Measurements from ENCODE around the gene KCNJ10. TPM values are rescaled to one million over a fixed set of nuclear protein-coding genes. Genes with fewer than 3 reads are reported as not detected.

Gene KCNJ10
- total RNA-seq = not detected in 2 replicates

GRCh38 chr1:160069460-160070231 lies at the start of gene KCNJ10:
TSS of gene KCNJ10 (minus strand) at chr1:160070160. CDS start at chr1:160042532, 27,628 bp downstream.

DNA sequence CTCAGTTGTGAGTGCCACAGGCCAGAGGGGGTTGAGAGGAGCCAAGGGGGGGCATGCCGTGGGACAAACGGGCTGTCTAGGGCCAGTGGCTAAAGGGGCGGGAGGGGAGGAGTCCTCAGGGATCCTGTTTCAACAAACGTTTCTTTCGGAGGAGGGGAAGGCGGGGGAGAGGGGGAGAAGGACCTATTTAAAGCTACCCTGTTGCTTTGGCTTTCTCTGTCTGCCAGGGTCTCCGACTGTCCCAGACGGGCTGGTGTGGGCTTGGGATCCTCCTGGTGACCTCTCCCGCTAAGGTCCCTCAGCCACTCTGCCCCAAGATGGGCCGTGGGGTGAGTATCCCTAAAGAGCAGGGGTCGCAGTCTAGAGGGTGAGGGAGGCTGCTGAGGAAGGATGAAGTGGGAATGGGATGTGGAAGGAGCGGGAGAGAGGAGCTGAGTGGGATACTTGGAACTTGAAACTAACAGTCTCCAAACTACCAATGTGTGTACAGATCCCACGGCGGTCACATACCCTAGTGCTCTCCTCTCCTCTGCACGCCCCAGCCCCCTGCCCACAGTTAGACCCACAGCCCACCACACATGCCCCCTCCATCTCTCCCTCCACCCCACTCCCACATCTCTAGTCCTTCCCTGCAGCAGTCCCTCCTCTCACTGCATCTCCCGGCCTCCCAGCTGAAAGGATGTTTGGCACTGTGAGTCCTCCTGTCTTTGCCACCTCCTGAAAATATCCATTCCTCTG lies 45.8 kb upstream of the KCNJ10 start, which contains the start of gene ATP1A2:
TSS of gene ATP1A2 (plus strand) at position 215 of the 738 bp plus-strand sequence. CDS start at position 318, 103 bp downstream.

DNA sequence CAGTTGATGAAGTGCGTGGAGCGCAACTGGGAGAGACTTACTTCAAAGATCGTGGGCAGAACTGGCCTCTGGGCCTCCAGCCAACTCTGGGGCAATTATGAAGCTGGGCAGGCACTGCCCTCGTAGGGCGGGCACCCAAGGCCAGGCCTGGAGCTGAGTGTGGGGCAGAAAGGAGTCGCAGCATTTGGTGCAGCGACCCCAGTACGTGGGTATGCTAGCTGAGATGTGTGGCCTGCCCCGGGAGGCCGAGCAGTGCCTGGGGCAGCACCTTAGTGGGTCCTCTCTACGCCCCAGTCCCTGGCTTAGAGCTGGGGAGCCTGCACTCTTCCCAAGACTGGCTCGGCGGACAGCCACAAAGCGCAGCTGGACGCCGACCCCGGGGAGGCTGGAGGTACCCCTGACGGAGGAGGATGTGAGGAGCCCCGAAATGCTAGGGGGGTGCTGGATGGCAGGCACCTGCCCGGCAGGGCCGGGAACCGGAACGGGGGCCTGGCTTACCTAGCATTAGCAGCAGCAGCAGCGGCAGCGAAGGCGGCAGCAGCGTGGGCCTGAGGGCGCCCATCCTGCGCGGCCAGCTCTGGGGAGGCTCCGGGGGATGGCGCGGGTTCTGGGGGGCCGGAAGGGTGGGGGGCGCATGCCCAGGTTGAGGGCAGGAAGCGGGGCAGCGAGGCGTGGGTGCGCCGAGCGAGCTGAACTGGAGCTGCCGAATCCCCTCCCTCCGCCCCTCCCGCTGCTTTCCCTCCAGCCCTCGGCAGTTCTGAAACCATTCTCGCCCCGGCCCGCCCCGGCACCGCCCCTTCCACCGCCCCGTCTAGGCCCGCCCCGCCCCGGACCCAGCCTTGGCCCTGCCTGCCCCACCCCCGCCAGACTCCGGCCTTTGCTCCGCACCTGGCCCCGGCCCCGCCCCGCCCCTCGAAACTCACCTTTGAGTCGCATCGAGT lies 28.2 kb upstream of the KCNJ10 start, which contains the start of gene IGSF8:
TSS of gene IGSF8 (minus strand) at position 709 of the 941 bp plus-strand sequence. CDS start at position 562, 147 bp downstream.

GRCh38 chr1:160081261-160081936 lies 11.4 kb upstream of the KCNJ10 start, which contains the start of gene KCNJ9:
TSS of gene KCNJ9 (plus strand) at chr1:160081538. CDS start at chr1:160084031, 2,493 bp downstream.

DNA sequence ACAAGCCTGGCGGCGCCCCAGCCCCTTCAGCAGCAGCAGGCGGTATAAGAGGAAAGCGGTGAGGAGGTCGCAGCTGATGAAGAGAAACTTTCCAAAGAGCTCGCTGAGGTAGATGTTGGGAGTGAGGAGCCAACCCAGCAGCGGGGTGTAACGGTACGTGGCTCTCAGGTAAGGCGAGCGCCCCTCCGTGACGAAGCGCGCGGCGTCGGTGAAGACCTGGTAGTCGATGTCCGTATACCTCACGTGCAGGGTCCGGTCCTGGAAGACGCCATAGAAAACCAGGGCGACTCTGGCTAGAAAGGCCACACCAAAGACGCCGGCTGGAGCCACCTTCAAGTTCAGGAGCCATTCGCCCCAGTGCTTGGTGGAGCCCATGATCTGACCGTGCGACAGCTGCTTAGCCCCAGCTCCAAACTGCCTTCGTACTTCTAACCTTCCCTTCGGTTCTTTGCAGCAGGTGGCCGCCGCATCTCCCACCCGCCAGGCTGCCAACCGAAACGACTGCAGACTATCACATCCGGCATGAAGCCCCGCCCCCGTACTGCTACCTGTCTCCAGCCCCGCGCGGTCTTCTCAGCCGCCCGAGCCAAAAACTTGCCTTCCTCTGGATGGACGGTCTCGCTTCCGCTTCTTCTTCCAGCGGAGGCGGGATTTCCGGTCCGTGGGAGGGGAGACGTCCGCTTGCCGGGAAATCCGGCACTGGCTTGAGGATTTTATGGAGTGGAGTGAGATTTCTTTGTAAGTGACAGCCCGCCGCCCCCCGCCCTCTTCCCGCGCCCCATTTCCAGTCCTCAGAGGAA lies 38.4 kb downstream of the KCNJ10 start, which contains the start of gene PIGM:
TSS of gene PIGM (minus strand) at position 626 of the 800 bp plus-strand sequence. CDS start at position 375, 251 bp downstream.

DNA sequence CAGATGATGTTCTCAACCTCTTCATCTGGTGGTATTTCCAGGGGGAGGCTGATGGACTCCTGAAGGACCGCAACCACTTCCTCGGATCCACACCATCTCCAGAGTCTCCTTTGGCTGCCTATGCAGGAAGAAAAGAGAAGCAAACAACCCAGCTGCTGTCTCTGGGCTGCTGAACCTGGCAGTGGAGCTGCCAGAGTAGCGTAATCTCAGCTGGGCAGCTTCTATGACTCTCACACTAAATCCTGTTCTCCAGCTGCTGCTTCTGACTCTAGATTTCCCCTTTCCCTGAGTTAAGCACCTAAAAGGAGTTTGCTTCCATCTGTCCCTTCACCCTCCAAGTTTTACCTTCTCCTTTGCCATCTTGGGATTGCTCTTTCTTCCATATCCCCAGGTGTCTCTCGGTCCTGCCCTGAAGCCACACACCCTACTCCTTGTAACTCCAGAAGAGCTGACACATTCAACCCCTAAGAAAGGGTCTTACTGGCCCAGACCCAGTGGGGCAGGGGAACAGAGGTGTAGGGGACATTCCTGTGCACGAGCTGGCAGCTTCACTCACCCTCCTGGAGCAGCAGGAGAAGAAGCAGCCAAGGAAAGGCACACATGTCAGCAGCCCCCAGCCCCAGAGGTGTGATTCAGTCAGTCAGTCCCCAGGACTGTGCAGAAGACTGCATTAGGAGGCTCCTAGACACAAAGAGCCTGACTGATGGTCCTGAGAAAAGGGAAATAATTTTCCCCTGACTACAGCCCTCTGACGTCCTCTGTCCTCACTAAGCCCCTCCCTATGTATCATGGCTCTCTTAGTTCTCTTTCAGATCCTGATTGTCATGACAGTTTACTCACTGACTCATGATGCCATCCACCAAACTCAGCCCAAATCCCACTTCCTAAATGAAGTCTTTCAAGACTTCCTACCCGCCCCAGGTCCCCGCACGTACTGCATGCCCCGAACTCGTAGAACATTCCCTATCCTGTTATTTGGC lies 116.1 kb downstream of the KCNJ10 start, which contains the start of gene SLAMF9:
TSS of gene SLAMF9 (minus strand) at position 702 of the 980 bp plus-strand sequence. CDS start at position 602, 100 bp downstream.

Other genes with a start within 250 kb of the KCNJ10 start
- gene SLAMF8, start 243.3 kb downstream of the KCNJ10 start, total RNA-seq = not detected in 2 replicates
- not detected in 2 replicates for gene VSIG8, start 207.5 kb downstream of the KCNJ10 start, total RNA-seq
- gene CFAP45, start 170.0 kb downstream of the KCNJ10 start, total RNA-seq = 0.28 and 0.96 TPM in 2 replicates
- 160 and 484 TPM in 2 replicates for gene TAGLN2, start 144.7 kb downstream of the KCNJ10 start, total RNA-seq
- gene IGSF9, start 124.5 kb downstream of the KCNJ10 start, total RNA-seq = not detected in 2 replicates
- gene SLAMF9, start 115.9 kb downstream of the KCNJ10 start, total RNA-seq = 0.28 TPM in 1 of 2 replicates, not detected in the other
- gene PIGM, start 38.2 kb downstream of the KCNJ10 start, total RNA-seq = 3.4 and 4.8 TPM in 2 replicates
- under 0.01 TPM in 1 of 2 replicates, not detected in the other for gene KCNJ9, start 11.4 kb upstream of the KCNJ10 start, total RNA-seq
- gene IGSF8, start 28.5 kb upstream of the KCNJ10 start, total RNA-seq = 14.8 and 35.8 TPM in 2 replicates
- 0.28 TPM in 1 of 2 replicates, not detected in the other for gene ATP1A2, start 45.6 kb upstream of the KCNJ10 start, total RNA-seq
- gene ATP1A4, start 81.4 kb upstream of the KCNJ10 start, total RNA-seq = under 0.01 TPM in 1 of 2 replicates, not detected in the other
- gene CASQ1, start 120.4 kb upstream of the KCNJ10 start, total RNA-seq = under 0.01 TPM in 1 of 2 replicates, not detected in the other
- gene PEA15, start 135.2 kb upstream of the KCNJ10 start, total RNA-seq = 84.5 and 100 TPM in 2 replicates
- 66.3 and 69.3 TPM in 2 replicates for gene DCAF8, start 192.4 kb upstream of the KCNJ10 start, total RNA-seq
- gene PEX19, start 215.0 kb upstream of the KCNJ10 start, total RNA-seq = 33.0 and 56.1 TPM in 2 replicates

Measured in regular cardiac myocyte (primary cell).